Body of pancreas (tissue), 4 donors: ENCODE results near the gene SPTBN2.

Experiments used
- CTCF ChIP-seq, 7 experiments: fragments of 450-650 bp in 4 of 7; fragments of 200-600 bp in 3 of 7; sonication (generic) in 3 of 7; IDR thresholded peaks; one replicate each; pipeline ENCODE4 v1.5.1; 2016 to 2019; ENCODE audit warnings: antibody characterized with exemption in 7 of 7
- POLR2A ChIP-seq, 3 donors: fragments of 450-650 bp; IDR thresholded peaks; one replicate each; pipeline ENCODE4 v1.6.1; 2016; ENCODE audit warnings: antibody characterized with exemption in 3 of 3, mild to moderate bottlenecking in 2 of 3

- TF ChIP-seq CTCF (IDR thresholded peaks at IDR 0.05) (no peak), POLR2A (IDR thresholded peaks at IDR 0.05) (no peak)
Observed at GRCh38 chr11:66691311-66691980, 37.6 kb downstream of the SPTBN2 start.
